ENCODE results near the gene ALOXE3. TPM values are rescaled to one million over a fixed set of nuclear protein-coding genes. Genes with fewer than 3 reads are reported as not detected.
"Not testable (repeated sequence)": the region's sequence is repeated elsewhere in the genome, so short reads cannot be mapped to it uniquely, and the experiment has no call there.

Gene ALOXE3
- total RNA-seq, 2 experiments from 2014 or later, result not detected

DNA sequence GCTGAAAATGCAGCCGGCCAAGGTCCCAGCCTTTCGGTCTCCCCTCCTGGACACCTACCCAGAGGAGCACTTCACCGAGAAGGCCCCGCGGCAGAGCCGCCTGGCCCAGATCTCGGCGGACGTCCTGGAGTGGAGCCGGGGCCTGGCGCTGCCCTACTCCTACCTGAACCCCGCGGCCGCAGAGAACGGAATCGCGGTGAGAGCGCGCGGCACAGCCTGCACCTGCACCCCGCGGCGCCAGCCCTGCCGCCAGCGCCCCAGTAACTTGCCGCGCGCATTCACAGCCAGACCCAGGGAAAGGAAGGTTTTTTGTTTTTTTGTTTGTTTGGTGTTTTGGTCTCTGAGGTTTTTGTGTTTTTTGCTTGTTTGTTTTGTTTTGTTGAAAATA is 46.0 kb downstream of the ALOXE3 start:
- POLR2A ChIA-PET, result no interaction called here
- Mint-ChIP-seq H3K27ac (no peak overlapping the region), H3K4me1 (peaks cover 17% of the 10 kb centered on the region), H3K9me3 (no peaks in the 10 kb centered on the region), H3K4me3 (peak overlapping the region; percentile 74), H3K27me3 (peaks cover 58% of the 10 kb centered on the region), H3K36me3 (no peaks in the 10 kb centered on the region)
- DNase-seq, result no peak
- ATAC-seq (ENCODE audit: low read depth), result no peak

DNA sequence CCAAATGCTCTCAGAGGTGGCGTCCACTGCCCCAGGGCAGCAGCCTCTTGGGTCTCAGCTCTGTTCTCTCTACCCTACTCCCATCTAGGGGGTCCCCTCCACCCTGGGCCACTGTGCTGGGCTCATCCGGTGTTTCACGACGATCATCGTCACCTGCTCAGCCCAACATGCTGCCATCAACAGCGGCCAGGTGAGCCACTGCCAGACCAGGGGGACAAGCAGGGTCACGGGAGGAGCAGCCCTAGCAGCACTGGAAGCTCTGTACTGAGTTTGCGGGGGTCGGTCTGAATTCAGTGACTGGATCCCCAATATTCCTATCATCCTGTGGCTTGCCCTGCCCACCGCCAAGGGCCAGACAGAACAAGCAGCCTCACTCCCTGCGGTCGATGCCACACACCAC is 46.8 kb downstream of the ALOXE3 start:
- ATAC-seq (ENCODE audit: low read depth) (no peak), DNase-seq (no peak)
- Mint-ChIP-seq H3K4me1 (peaks cover 17% of the 10 kb centered on the region), H3K9me3 (no peaks in the 10 kb centered on the region), H3K36me3 (no peaks in the 10 kb centered on the region), H3K4me3 (no peak overlapping the region), H3K27me3 (peaks cover 58% of the 10 kb centered on the region), H3K27ac (no peak overlapping the region)
- POLR2A ChIA-PET, result no interaction called here

DNA sequence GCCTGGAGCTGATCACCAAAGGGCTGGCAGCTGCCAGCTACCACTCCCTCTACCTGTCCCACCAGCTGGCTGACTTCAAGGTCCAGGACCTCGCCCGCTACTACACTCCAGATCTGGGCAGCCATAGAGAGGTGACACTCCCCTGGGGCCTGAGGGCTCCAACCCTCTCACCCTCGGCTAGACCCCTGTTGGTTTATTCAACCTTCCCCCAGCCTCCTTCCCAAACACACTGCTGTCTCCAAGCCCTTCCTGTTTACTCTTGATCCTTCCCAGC is 48.8 kb downstream of the ALOXE3 start:
- DNase-seq (no peak), ATAC-seq (ENCODE audit: low read depth) (no peak)
- Mint-ChIP-seq H3K4me3 (no peak overlapping the region), H3K27ac (no peak overlapping the region), H3K4me1 (peaks cover 16% of the 10 kb centered on the region), H3K36me3 (no peaks in the 10 kb centered on the region), H3K9me3 (no peaks in the 10 kb centered on the region), H3K27me3 (peaks cover 50% of the 10 kb centered on the region)
- POLR2A ChIA-PET, result interaction anchor here (0.7 to 1.2 kb wide), 2 partner anchors 104 to 382 kb away, joined by 3 read pairs; partner anchors contain the start of gene TP53

DNA sequence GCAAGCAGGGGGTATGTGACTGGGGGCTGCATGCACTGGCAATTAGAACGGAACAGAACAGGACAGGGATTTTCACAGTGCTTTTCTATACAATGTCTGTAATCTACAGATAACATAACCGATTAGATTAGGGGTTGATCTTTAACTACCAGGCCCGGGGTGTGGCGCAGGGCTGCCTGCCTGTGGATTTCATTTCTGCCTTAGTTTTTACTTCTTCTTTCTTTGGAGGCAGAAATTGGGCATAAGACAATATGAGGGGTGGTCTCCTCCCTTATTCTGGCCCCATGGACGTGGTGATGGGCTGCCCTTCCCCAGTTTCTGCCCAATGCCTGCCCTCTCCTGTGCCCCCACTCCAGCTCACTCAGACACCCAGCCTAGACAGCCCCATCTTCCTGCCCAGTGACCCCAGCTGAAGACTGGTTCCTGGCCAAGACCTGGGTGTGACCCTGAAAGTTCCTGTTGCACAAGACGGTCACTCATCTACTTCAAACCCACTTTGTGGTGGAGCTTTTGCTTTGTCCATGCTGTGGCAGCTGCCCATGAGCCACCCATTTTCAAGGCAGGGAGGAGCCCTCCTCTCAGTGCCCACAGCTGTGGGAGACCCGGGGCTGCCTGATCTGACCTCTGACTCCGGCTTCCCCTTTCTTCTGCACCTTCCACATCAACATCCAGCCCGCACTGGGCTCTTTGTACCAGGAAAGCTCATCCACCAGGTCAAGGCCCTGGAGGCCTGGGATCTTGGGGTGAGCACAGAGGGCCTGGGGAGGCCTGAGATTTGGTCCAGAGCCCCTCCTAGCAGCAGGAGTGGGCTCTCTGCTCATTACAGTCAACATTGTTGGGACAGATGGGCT is 49.4 kb downstream of the ALOXE3 start:
- ATAC-seq (ENCODE audit: low read depth), result no peak
- Mint-ChIP-seq H3K4me1 (peaks cover 13% of the 10 kb centered on the region), H3K4me3 (no peak overlapping the region), H3K27me3 (peaks cover 49% of the 10 kb centered on the region), H3K36me3 (no peaks in the 10 kb centered on the region), H3K9me3 (no peaks in the 10 kb centered on the region), H3K27ac (no peak overlapping the region)
- DNase-seq, result no peak
- POLR2A ChIA-PET, result interaction anchor here (1.2 kb wide), 1 partner anchor 381 kb away, joined by 3 read pairs; the partner anchor contains the start of gene TP53

DNA sequence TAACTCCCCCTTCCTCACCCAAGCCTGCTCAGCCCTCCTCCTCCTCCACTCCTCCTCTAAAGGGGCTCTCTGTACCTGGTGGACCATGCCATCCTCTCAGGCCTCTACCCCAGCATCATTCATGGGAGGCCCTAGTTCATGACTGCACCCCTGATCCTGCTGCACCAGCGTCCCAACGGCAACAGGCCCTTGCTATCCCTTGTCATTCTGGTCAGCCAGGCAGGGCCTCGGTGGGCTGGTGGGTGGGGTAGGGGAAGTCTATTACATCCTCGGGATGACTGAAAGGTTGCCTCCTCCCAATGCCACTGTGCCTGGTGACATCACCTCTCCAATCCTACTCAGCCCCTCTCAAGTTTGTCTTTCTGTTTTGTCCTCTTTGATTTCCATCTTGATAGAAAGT is 50.5 kb downstream of the ALOXE3 start:
- ATAC-seq (ENCODE audit: low read depth), result no peak
- Mint-ChIP-seq H3K27ac (no peak overlapping the region), H3K4me1 (peaks cover 4% of the 10 kb centered on the region), H3K27me3 (peaks cover 49% of the 10 kb centered on the region), H3K36me3 (no peaks in the 10 kb centered on the region), H3K4me3 (no peak overlapping the region), H3K9me3 (no peaks in the 10 kb centered on the region)
- DNase-seq, result no peak
- POLR2A ChIA-PET, result no interaction called here

DNA sequence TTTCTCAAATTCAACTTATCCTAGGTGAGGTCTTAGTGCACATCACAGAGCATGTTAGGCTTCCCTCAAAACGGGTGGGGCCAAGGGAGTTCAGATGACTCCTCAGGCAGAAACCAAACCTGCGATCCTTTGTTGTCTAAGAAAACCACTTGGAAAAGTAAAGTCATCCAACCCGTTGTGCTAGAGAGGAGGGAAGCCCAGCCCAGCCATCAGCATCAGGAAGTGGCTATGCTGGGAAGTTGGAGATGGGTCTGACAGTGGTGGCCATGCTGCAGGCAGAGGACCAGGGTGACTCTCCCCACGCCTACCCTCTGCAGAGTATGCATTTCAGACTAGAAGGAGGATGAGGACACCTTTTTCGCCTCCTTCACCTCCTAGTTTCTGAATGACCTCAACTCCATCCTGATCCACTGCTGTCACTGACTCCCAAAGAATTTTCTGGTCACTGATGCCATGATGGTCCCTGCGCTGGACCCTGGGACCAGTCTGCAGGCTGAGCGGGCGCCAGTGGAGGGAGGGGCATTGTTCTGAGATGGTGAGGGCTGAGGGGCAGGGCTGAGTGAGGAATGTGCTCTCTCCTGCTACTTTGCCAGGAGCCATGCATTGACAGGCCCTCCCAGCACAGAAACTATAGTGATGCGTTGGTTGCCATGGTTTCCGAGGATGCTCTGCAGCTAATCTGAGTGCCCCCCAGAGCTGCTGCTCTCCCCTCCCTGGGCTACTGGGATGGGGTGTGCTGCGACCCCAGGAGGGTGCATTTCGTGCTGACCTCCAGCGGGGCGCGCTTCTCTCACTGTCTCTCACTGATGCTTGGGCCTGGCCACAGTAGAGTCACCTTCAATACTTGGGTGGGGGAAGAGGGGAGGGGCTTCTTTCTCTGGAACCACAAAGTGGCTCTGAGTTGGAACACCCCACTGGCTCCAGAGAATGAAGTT is 51.2 kb downstream of the ALOXE3 start:
- peaks cover 49% of the 10 kb centered on the region for H3K27me3 Mint-ChIP-seq
- H3K36me3 Mint-ChIP-seq, result no peaks in the 10 kb centered on the region
- POLR2A ChIA-PET, result no interaction called here
- H3K4me3 Mint-ChIP-seq, result no peak overlapping the region
- DNase-seq (no peak), ATAC-seq (ENCODE audit: low read depth) (no peak)
- H3K9me3 Mint-ChIP-seq, result no peaks in the 10 kb centered on the region
- H3K27ac Mint-ChIP-seq, result no peak overlapping the region
- no peaks in the 10 kb centered on the region for H3K4me1 Mint-ChIP-seq

DNA sequence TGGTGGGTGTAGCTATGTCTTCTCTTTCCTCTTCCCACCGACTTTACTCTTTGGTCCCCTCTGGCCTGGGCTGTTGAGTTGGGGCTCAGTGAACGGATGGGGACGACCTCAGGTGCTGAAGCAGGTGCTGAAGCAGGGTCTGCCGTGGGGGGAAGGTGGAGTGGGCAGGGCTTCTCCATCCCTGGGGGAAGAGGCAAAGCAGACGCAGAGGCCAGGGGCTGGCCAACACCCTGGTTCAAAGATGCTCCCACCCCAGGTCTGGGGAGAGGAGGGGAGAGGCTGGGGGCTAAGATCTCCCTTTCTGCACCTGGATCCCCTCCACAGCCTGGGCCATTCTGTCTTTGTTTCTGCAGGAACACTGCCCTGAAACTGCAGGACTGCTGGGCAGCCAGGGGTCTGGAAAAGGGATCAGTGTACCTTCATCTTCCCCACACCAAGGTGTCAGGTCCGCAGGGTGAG is 53.7 kb downstream of the ALOXE3 start:
- Mint-ChIP-seq H3K27me3 (peaks cover 52% of the 10 kb centered on the region), H3K27ac (no peak overlapping the region), H3K36me3 (no peaks in the 10 kb centered on the region), H3K4me1 (no peaks in the 10 kb centered on the region), H3K9me3 (no peaks in the 10 kb centered on the region), H3K4me3 (no peak overlapping the region)
- DNase-seq, result no peak
- POLR2A ChIA-PET, result no interaction called here
- no peak for ATAC-seq (ENCODE audit: low read depth)

DNA sequence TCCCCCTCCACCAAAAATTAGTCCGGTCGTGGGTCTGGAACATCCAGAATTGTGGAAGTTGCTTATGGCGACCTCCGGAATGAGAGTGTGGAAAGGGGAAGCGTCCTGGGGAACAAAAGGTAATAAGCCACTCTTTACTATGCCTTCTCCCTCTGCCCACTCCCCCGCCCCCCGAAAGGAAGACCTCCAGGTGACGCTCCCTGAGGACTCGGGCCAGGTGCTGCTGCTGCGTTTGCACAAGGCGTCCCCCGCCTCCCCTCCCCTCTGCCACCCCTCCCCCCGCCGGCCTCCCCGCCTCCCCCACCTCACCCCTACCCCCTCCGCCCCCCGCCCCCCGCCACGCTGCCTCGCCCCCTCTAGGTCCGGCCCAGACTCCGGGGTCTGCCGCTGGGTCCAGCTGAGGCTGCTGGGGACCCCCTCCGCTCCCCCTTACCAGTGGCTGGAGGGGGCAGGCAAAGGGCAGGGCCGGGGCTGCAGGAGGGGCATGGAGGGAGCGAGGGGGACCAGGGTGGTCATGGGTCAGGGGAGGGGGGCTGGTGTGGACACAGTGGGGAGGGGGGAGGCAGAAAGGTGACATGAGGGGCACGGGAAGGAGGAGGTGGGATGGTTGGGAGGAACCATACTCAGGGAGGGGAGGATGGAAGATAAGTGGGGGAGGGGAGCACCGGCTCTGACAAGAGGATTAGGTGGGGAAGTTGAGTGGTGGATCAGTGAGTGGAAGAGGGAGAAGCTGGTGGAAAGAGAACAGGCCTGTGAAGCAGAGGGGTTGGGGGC is 54.4 kb downstream of the ALOXE3 start:
- no peak overlapping the region for H3K4me3 Mint-ChIP-seq
- no peaks in the 10 kb centered on the region for H3K9me3 Mint-ChIP-seq
- H3K27me3 Mint-ChIP-seq, result peaks cover 55% of the 10 kb centered on the region
- ATAC-seq (ENCODE audit: low read depth) (no peak), DNase-seq (no peak)
- POLR2A ChIA-PET, result no interaction called here
- peaks cover 1% of the 10 kb centered on the region for H3K4me1 Mint-ChIP-seq
- no peaks in the 10 kb centered on the region for H3K36me3 Mint-ChIP-seq
- H3K27ac Mint-ChIP-seq, result no peak overlapping the region

DNA sequence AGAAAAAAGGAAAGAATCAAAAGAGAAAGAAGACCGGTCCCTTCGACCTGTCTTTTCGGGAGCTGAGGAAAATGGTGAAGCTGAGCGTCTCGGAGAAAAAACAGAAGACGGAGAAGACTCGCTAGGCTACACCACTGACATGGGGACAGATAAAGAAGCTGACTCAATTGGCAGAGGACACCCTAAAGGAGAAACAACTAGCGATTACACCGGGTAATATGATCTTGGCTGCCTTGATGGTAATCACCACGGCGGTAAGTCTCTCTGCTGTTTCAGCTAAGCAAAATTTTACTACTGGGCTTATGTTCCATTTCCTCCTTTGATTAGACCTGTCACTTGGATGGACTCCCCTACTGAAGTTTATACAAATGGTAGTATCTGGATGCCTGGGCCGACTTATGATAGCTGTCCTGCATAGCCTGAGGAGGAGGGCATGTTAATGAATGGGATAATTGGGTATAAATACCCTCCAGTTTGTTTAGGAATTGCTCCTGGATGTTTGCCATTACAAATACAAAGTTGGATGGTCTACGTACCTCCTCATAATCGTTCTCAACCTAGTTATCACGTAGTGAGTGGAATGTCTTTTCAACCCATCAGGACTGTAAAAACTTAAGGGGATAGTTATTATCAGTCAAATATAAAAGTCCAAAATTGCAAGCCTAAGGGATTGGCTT is 55.4 kb downstream of the ALOXE3 start:
- peaks cover 4% of the 10 kb centered on the region for H3K4me1 Mint-ChIP-seq
- no peak overlapping the region for H3K4me3 Mint-ChIP-seq
- POLR2A ChIA-PET, result interaction anchor here (0.6 to 0.7 kb wide), 2 partner anchors 152 to 1205 kb away, joined by 3 to 4 read pairs; no protein-coding TSS in a partner anchor
- H3K36me3 Mint-ChIP-seq, result no peaks in the 10 kb centered on the region
- no peak overlapping the region for H3K27ac Mint-ChIP-seq
- no peak for DNase-seq
- peaks cover 56% of the 10 kb centered on the region for H3K27me3 Mint-ChIP-seq
- no peaks in the 10 kb centered on the region for H3K9me3 Mint-ChIP-seq
- ATAC-seq (ENCODE audit: low read depth), result no peak

DNA sequence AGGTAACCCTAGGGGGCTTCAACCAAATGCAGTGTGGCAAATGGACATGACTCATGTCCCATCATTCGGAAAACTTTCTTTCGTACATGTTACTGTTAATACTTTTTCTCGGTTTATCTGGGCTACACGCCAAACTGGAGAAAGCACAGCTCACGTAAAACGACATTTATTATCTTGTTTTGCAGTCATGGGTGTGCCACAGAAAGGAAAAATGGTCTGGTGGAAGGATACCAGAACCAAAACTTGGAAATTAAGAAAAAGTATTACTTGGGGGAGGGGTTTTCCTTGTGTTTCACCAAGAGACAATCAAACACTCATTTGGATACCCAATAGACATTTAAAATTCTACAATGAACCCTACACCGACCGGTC is 55.9 kb downstream of the ALOXE3 start:
- Mint-ChIP-seq H3K4me1 (peaks cover 6% of the 10 kb centered on the region), H3K27me3 (peaks cover 57% of the 10 kb centered on the region), H3K36me3 (no peaks in the 10 kb centered on the region), H3K9me3 (no peaks in the 10 kb centered on the region), H3K27ac (no peak overlapping the region), H3K4me3 (no peak overlapping the region)
- no peak for ATAC-seq (ENCODE audit: low read depth)
- POLR2A ChIA-PET, result interaction anchor here (0.6 to 0.7 kb wide), 2 partner anchors 153 to 1206 kb away, joined by 3 to 4 read pairs; no protein-coding TSS in a partner anchor
- no peak for DNase-seq

DNA sequence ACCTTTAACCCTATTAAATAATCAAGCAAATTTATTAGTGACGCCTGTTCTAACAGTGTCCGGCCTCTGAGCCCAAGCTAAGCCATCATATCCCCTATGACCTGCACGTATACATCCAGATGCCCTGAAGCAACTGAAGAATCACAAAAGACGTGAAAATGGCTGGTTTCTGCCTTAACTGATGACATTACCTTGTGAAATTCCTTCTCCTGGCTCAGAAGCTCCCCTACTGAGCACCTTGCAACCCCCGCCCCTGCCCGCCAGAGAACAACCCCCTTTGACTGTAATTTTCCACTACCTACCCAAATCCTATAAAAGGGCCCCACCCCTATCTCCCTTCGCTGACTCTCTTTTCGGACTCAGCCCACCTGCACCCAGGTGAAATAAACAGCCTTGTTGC is 56.5 kb downstream of the ALOXE3 start:
- POLR2A ChIA-PET; H3K4me3 Mint-ChIP-seq; DNase-seq; ATAC-seq (ENCODE audit: low read depth); H3K27ac Mint-ChIP-seq; H3K36me3 Mint-ChIP-seq; H3K9me3 Mint-ChIP-seq: not testable (repeated sequence)
- Mint-ChIP-seq H3K4me1 (peaks cover 11% of the 10 kb centered on the region), H3K27me3 (peaks cover 63% of the 10 kb centered on the region)

DNA sequence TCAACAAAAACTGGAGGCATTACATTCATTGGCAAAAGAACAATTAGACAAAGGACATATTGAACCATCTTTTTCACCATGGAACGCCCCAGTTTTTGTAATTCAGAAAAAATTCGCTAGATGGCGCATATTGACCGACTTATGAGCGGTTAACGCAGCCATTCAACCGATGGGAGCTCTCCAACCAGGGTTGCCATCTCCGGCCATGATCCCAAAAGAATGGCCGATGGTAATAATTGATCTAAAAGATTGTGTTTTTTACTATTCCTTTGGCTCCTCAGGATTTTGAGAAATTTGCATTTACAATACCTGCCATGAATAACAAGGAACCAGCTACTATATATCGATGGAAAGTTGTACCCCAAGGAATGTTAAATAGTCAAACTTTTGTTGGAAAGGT is 58.0 kb downstream of the ALOXE3 start:
- Mint-ChIP-seq H3K27ac (no peak overlapping the region), H3K9me3 (no peaks in the 10 kb centered on the region), H3K27me3 (peaks cover 70% of the 10 kb centered on the region), H3K4me1 (peaks cover 22% of the 10 kb centered on the region), H3K4me3 (no peak overlapping the region), H3K36me3 (no peaks in the 10 kb centered on the region)
- peak; percentile 33 for ATAC-seq (ENCODE audit: low read depth)
- POLR2A ChIA-PET, result interaction anchor here (1.0 kb wide), 1 partner anchor 14 kb away, joined by 3 read pairs; no protein-coding TSS in a partner anchor
- DNase-seq, result no peak

DNA sequence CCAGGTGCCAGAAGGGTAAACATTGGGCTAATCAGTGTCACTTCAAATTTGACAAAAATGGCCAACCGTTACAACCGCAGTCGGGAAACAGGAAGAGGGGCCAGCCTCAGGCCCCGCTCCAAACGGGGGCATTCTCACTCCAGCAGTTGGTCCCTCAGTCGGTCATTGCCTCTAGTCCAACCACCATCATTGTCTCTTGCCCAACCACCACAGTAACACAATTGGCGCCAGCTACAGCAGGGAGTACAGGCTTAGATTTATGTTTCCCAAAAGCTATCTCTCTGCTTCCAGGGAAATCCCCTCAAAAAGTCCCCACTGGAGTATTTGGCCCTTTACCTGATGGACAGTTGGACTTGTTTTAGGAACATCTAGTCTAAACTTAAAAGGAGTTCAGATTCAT is 59.2 kb downstream of the ALOXE3 start:
- DNase-seq, result no peak
- POLR2A ChIA-PET, result no interaction called here
- Mint-ChIP-seq H3K36me3 (no peaks in the 10 kb centered on the region), H3K4me3 (no peak overlapping the region), H3K27ac (no peak overlapping the region), H3K4me1 (peaks cover 22% of the 10 kb centered on the region), H3K9me3 (no peaks in the 10 kb centered on the region), H3K27me3 (peaks cover 65% of the 10 kb centered on the region)
- ATAC-seq (ENCODE audit: low read depth), result no peak
